H1 (cell line): ENCODE measurements around the gene SIKE1. TPM values are rescaled to one million over a fixed set of nuclear protein-coding genes. Genes with fewer than 3 reads are reported as not detected.

Experiments used
- CTCF ChIA-PET: fragments of 300-600 bp; sonication (Branson Sonifier 250); formaldehyde crosslinking; loops from one replicate; lab custom pipeline; 2021; ENCODE audit not compliant: partially characterized antibody; lab: Charles Lee
- POLR2A ChIA-PET: fragments of 300-600 bp; sonication (Branson Sonifier 250); formaldehyde crosslinking; loops from one replicate; lab custom pipeline; 2021; ENCODE audit warnings: inconsistent platforms; ENCODE audit not compliant: partially characterized antibody; lab: Charles Lee
- DNase-seq, 2 experiments: peaks; one replicate each; pipeline versions ENCODE4 v3.0.0 to v3.0.0-alpha.2; 2010 to 2022; ENCODE audit warnings: low spot score in 2 of 2, low read depth in 1 of 2, mixed read lengths in 1 of 2
- FAIRE-seq: peaks from 2 replicates; lab custom pipeline; 2011; peaks lifted over from hg19 to GRCh38; lab: Jason Lieb, UNC
- H2AFZ ChIP-seq: 2 replicates; pipeline ENCODE4 v1.8.1; 2012; ENCODE audit warnings: low read length, inconsistent platforms
- H2AK5ac ChIP-seq: 2 replicates; pipeline ENCODE4 v1.6.1; 2013; ENCODE audit warnings: low read depth, low read length
- H2BK120ac ChIP-seq: replicated peaks from 2 replicates; pipeline ENCODE3; 2013; ENCODE audit warnings: low read depth, low read length, inconsistent platforms
- H2BK12ac ChIP-seq: 2 replicates; pipeline ENCODE4 v1.6.1; 2013; ENCODE audit warnings: low read depth, low read length
- H2BK15ac ChIP-seq: 2 replicates; pipeline ENCODE4 v1.6.1; 2013; ENCODE audit warnings: low read length
- H2BK20ac ChIP-seq: 2 replicates; pipeline ENCODE4 v1.6.1; 2013; ENCODE audit warnings: low read length
- H2BK5ac ChIP-seq: 2 replicates; pipeline ENCODE4 v1.6.1; 2013; ENCODE audit warnings: low read depth, low read length
- H3K14ac ChIP-seq: 2 replicates; pipeline ENCODE4 v1.6.1; 2013; ENCODE audit warnings: inconsistent platforms; ENCODE audit not compliant: insufficient read length
- H3K18ac ChIP-seq: 2 replicates; pipeline ENCODE4 v1.6.1; 2013; ENCODE audit warnings: low read length; ENCODE audit errors: extremely low read depth
- H3K23ac ChIP-seq: 2 replicates; pipeline ENCODE4 v1.6.1; 2013; ENCODE audit warnings: inconsistent platforms; ENCODE audit not compliant: insufficient read length
- H3K23me2 ChIP-seq: 2 replicates; pipeline ENCODE4 v1.6.1; 2013; ENCODE audit warnings: low read depth, low read length
- H3K27ac ChIP-seq: 2 replicates; pipeline ENCODE4 v1.6.1; 2011; ENCODE audit warnings: low read depth, low read length, inconsistent platforms
- H3K27me3 ChIP-seq, 4 experiments: replicated peaks in 1 of 4; 1 replicate in 1 of 4; 2 replicates in 3 of 4; pipeline versions ENCODE4 v1.6.1 to v1.8.1; 2011 to 2013; ENCODE audit warnings: low read length in 3 of 4, mild to moderate bottlenecking in 3 of 4, inconsistent platforms in 2 of 4, mixed read lengths in 2 of 4, moderate library complexity in 1 of 4; ENCODE audit not compliant: control insufficient read depth in 3 of 4, insufficient read depth in 3 of 4; ENCODE audit errors: extremely low read depth in 1 of 4
- H3K36me3 ChIP-seq, 4 experiments: 2 replicates each; pipeline versions ENCODE4 v1.6.1 to v1.8.1; 2011 to 2013; ENCODE audit warnings: mild to moderate bottlenecking in 4 of 4, low read length in 3 of 4, moderate library complexity in 2 of 4, control low read depth in 1 of 4, inconsistent platforms in 1 of 4; ENCODE audit not compliant: insufficient read depth in 4 of 4, control insufficient read depth in 2 of 4
- H3K4ac ChIP-seq: replicated peaks from 2 replicates; pipeline ENCODE3; 2013; ENCODE audit warnings: low read length, low read depth, mixed read lengths, inconsistent platforms; ENCODE audit not compliant: insufficient read length
- H3K4me1 ChIP-seq, 4 experiments: replicated peaks in 1 of 4; 1 replicate in 1 of 4; 2 replicates in 3 of 4; pipeline versions ENCODE4 v1.6.1 to v1.8.1; 2011 to 2013; ENCODE audit warnings: low read length in 3 of 4, inconsistent platforms in 2 of 4, mixed read lengths in 1 of 4; ENCODE audit not compliant: insufficient read depth in 4 of 4, control insufficient read depth in 3 of 4
- H3K4me2 ChIP-seq, 2 experiments: 2 replicates each; pipeline versions ENCODE4 v1.6.1 to v1.8.1; 2011 to 2013; ENCODE audit warnings: low read depth in 2 of 2, low read length in 2 of 2, control low read depth in 1 of 2, inconsistent platforms in 1 of 2, mild to moderate bottlenecking in 1 of 2; ENCODE audit not compliant: insufficient read depth in 1 of 2
- H3K4me3 ChIP-seq, 4 experiments: fragments of 200-600, 300-600 bp in 1 of 4; sonication (generic), shearing (Covaris generic), sonication (Bioruptor Twin) in 1 of 4; 2 replicates each; pipeline versions ENCODE4 v1.5.1 to v1.8.1; 2011 to 2016; ENCODE audit warnings: low read length in 4 of 4, low read depth in 3 of 4, control low read depth in 2 of 4, inconsistent platforms in 2 of 4, mild to moderate bottlenecking in 2 of 4, mixed read lengths in 1 of 4, moderate library complexity in 1 of 4; ENCODE audit not compliant: insufficient read depth in 2 of 4; ENCODE audit errors: extremely low read depth in 1 of 4
- H3K56ac ChIP-seq: replicated peaks from 2 replicates; pipeline ENCODE3; 2013; ENCODE audit warnings: low read depth, mild to moderate bottlenecking, mixed read lengths, low read length, inconsistent platforms; ENCODE audit not compliant: insufficient read length
- H3K79me1 ChIP-seq: 2 replicates; pipeline ENCODE4 v1.6.1; 2013; ENCODE audit warnings: low read depth, low read length, control low read depth
- H3K79me2 ChIP-seq, 2 experiments: 2 replicates each; pipeline versions ENCODE4 v1.6.1 to v1.8.1; 2012 to 2013; ENCODE audit warnings: low read length in 2 of 2, mild to moderate bottlenecking in 2 of 2, inconsistent platforms in 1 of 2; ENCODE audit not compliant: insufficient read depth in 2 of 2, control insufficient read depth in 1 of 2
- H3K9ac ChIP-seq, 4 experiments: replicated peaks in 1 of 4; 1 replicate in 1 of 4; 2 replicates in 3 of 4; pipeline versions ENCODE4 v1.6.1 to v1.8.1; 2011 to 2013; ENCODE audit warnings: low read depth in 3 of 4, low read length in 3 of 4, control low read depth in 2 of 4, mild to moderate bottlenecking in 2 of 4, moderate library complexity in 2 of 4, inconsistent platforms in 1 of 4; ENCODE audit errors: extremely low read depth in 1 of 4
- H3K9me3 ChIP-seq, 2 experiments: 2 replicates each; pipeline versions ENCODE4 v1.6.1 to v1.8.1; 2012 to 2013; ENCODE audit warnings: mild to moderate bottlenecking in 2 of 2, moderate library complexity in 2 of 2, control low read depth in 1 of 2, inconsistent platforms in 1 of 2, low read depth in 1 of 2, low read length in 1 of 2, mixed read lengths in 1 of 2; ENCODE audit not compliant: insufficient read depth in 2 of 2
- H4K20me1 ChIP-seq, 2 experiments: replicated peaks in 1 of 2; 2 replicates each; pipeline versions ENCODE3 to v1.8.1; 2011 to 2013; ENCODE audit warnings: inconsistent platforms in 2 of 2, low read length in 2 of 2, mild to moderate bottlenecking in 1 of 2; ENCODE audit not compliant: insufficient read depth in 2 of 2, control insufficient read depth in 1 of 2
- H4K5ac ChIP-seq: 2 replicates; pipeline ENCODE4 v1.6.1; 2013; ENCODE audit warnings: low read length, low read depth, mixed read lengths, inconsistent platforms; ENCODE audit not compliant: insufficient read length
- H4K8ac ChIP-seq: 2 replicates; pipeline ENCODE4 v1.8.0; 2013; ENCODE audit warnings: mild to moderate bottlenecking, moderate library complexity, low read length, inconsistent platforms; ENCODE audit not compliant: insufficient read depth; ENCODE audit errors: extremely low read depth
- H4K91ac ChIP-seq: replicated peaks from 2 replicates; pipeline ENCODE3; 2013; ENCODE audit warnings: low read length, mixed read lengths, inconsistent platforms; ENCODE audit not compliant: insufficient read length
- CBX5 ChIP-seq: fragments of 300-800, 300-1000 bp; sonication (generic); IDR thresholded peaks from 2 replicates; pipeline ENCODE4 v1.7.1; 2016; ENCODE audit warnings: antibody characterized with exemption, low read length, low read depth
- GABPA ChIP-seq: IDR thresholded peaks from 2 replicates; pipeline ENCODE4 v1.6.1; 2011; ENCODE audit warnings: mild to moderate bottlenecking, low read length, moderate library complexity, borderline replicate concordance; ENCODE audit not compliant: insufficient read depth
- JUN ChIP-seq: IDR thresholded peaks from 2 replicates; pipeline ENCODE4 v1.6.1; 2011; ENCODE audit warnings: low read depth, mild to moderate bottlenecking, improper control_type of control experiment, low read length
- JUND ChIP-seq: IDR thresholded peaks from 2 replicates; pipeline ENCODE4 v1.6.1; 2011; ENCODE audit warnings: mild to moderate bottlenecking, improper control_type of control experiment, low read length
- NRF1 ChIP-seq: IDR thresholded peaks from 2 replicates; pipeline ENCODE4 v1.6.1; 2011; ENCODE audit warnings: mild to moderate bottlenecking, low read depth, low read length, improper control_type of control experiment
- RAD21 ChIP-seq, 2 experiments: IDR thresholded peaks in 1 of 2; conservative IDR thresholded peaks in 1 of 2; 2 replicates each; pipeline ENCODE4 v1.6.1; 2011; ENCODE audit warnings: low read depth in 2 of 2, low read length in 2 of 2, improper control_type of control experiment in 1 of 2, inconsistent platforms in 1 of 2, mild to moderate bottlenecking in 1 of 2, moderate library complexity in 1 of 2
- RBBP5 ChIP-seq: IDR thresholded peaks from 2 replicates; pipeline ENCODE4 v1.7.1; 2012; ENCODE audit warnings: low read depth, mild to moderate bottlenecking, inconsistent platforms, low read length, moderate library complexity, borderline replicate concordance
- RXRA ChIP-seq: IDR thresholded peaks from 2 replicates; pipeline ENCODE4 v1.6.1; 2011; ENCODE audit warnings: low read depth, mild to moderate bottlenecking, low read length, moderate library complexity; ENCODE audit not compliant: insufficient read depth
- SUZ12 ChIP-seq: fragments of 200-600 bp; sonication (generic); IDR thresholded peaks from 2 replicates; pipeline ENCODE4 v1.6.1; 2012; ENCODE audit warnings: mild to moderate bottlenecking, inconsistent platforms, low read length, moderate library complexity, mixed read lengths
- TAF7 ChIP-seq: optimal IDR thresholded peaks from 2 replicates; pipeline ENCODE3; 2011; ENCODE audit warnings: low read depth, mild to moderate bottlenecking, inconsistent platforms, low read length, moderate library complexity, borderline replicate concordance
- TEAD4 ChIP-seq: IDR thresholded peaks from 2 replicates; pipeline ENCODE4 v1.6.1; 2012; ENCODE audit warnings: low read depth, low read length, inconsistent platforms, mixed read lengths
- WGBS, 2 experiments: shearing (Covaris generic) in 1 of 2; methylation state at CpG; one replicate each; pipeline versions ENCODE4 v1.1.6 to v1.1.7; 2013 to 2015; ENCODE audit warnings: low lambda C conversion rate in 2 of 2, mixed read lengths in 2 of 2, inconsistent platforms in 1 of 2, low coverage in 1 of 2, missing lambda C conversion rate in 1 of 2; ENCODE audit not compliant: insufficient replicate concordance in 2 of 2, insufficient coverage in 1 of 2, insufficient read length in 1 of 2; ENCODE audit errors: extremely low coverage in 1 of 2, missing lambda C conversion rate in 1 of 2; 5-methylcytosine and 5-hydroxymethylcytosine counted together
- polyA plus RNA-seq, 7 experiments: library from polyadenylated mRNA; depleted of rRNA in 3 of 7; stranded (reverse) in 5 of 7; unstranded in 2 of 7; fragments of >200 nt in 5 of 7; fragments of 200-250 nt in 2 of 7; gene quantifications; 1 replicate in 5 of 7; 2 replicates in 1 of 7; 4 replicates in 1 of 7; pipeline versions ENCODE4 v1.2.1 to v1.2.3, GENCODE V29; 2011 to 2013; ENCODE audit warnings: missing spikeins in 2 of 7, mixed read lengths in 2 of 7
- total RNA-seq: library from RNA; stranded (reverse); fragmentation: NEBNext Ultra II Directional; extraction: Animal tissue kit (Norgen Biotek cat#: 25700); gene quantifications from 2 replicates; pipeline ENCODE4 v1.2.1, GENCODE V29; 2021
- TF ChIP-seq, protein P1 (sequence below): IDR thresholded peaks from 2 replicates; pipeline ENCODE4 v1.6.1; 2011; ENCODE audit warnings: low read depth, mild to moderate bottlenecking, low read length; ENCODE audit not compliant: insufficient read depth

SIKE1 gene
- total and polyA plus RNA-seq, 2 of the 8 experiments (the other 6 are each of a cell fraction or from before 2014, with no cell fraction given), result 20.5 to 79.9 TPM

- peaks cover 4% of the 10 kb centered on the region for H3K79me1 ChIP-seq
- H3K14ac ChIP-seq, result no peak overlapping the region
- H4K5ac ChIP-seq, result no peak overlapping the region
- no peak overlapping the region for H4K8ac ChIP-seq
- H3K27me3 ChIP-seq, result no peaks in the 10 kb centered on the region
- 86% methylated on average over 6 of the region's 6 CpGs; no CpG with 5 or more reads in 1 of the 2 experiments for WGBS, 2 experiments
- H2BK15ac ChIP-seq, result no peak overlapping the region
- no peaks in the 10 kb centered on the region for H3K23me2 ChIP-seq
- H3K27ac ChIP-seq, result no peak overlapping the region
- no peaks in the 10 kb centered on the region for H3K4me1 ChIP-seq
- CTCF ChIA-PET, result no interaction called here
- POLR2A ChIA-PET, result interaction anchor here (3.3 kb wide), 1 partner anchor 10 kb away, joined by 17 read pairs; the partner anchor contains the start of gene CSDE1
- no peak overlapping the region for H2AFZ ChIP-seq
- no peak overlapping the region for H4K91ac ChIP-seq
- no peak overlapping the region for H2BK5ac ChIP-seq
- H2BK12ac ChIP-seq, result no peak overlapping the region
- H3K79me2 ChIP-seq, result peaks cover 26 to 100% of the 10 kb centered on the region in 2 experiments
- DNase-seq (no peak), FAIRE-seq (no peak)
- H3K18ac ChIP-seq, result no peak overlapping the region
- no peak overlapping the region for H3K4me2 ChIP-seq
- no peak overlapping the region for H3K4me3 ChIP-seq
- peaks cover 18 to 19% of the 10 kb centered on the region in 2 experiments for H4K20me1 ChIP-seq
- no peak overlapping the region for H2BK20ac ChIP-seq
- no peaks in the 10 kb centered on the region for H3K9me3 ChIP-seq
- no peak overlapping the region for H2BK120ac ChIP-seq
- no peak overlapping the region for H3K4ac ChIP-seq
- H3K56ac ChIP-seq, result no peak overlapping the region
- H3K36me3 ChIP-seq, result peaks cover 2 to 73% (median 29%) of the 10 kb centered on the region in 4 experiments; a peak in 7 of 8 replicates
- no peak overlapping the region for H2AK5ac ChIP-seq
- no peak overlapping the region for H3K23ac ChIP-seq
- no peak overlapping the region for H3K9ac ChIP-seq
- TF ChIP-seq JUN (no peak), JUND (no peak), RBBP5 (no peak), TAF7 (no peak), NRF1 (no peak), SUZ12 (no peak), RXRA (no peak), CBX5 (no peak), TEAD4 (no peak), GABPA (no peak), RAD21 (IDR thresholded peaks at IDR 0.05 in 1 of 2, conservative IDR thresholded peaks at IDR 0.05 in 1 of 2; ENCODE audit: low read depth in 2 of 2, low read length in 2 of 2) (no peak)
- TF ChIP-seq, protein P1, sequence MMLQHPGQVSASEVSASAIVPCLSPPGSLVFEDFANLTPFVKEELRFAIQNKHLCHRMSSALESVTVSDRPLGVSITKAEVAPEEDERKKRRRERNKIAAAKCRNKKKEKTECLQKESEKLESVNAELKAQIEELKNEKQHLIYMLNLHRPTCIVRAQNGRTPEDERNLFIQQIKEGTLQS, result no peak
Measured at GRCh38 chr1:114746450-114747121, 33.9 kb downstream of the SIKE1 start.
